Left ventricle myocardium inferior (tissue), 1 donor: ENCODE measurements around the gene GABBR2. TPM values are rescaled to one million over a fixed set of nuclear protein-coding genes. Genes with fewer than 3 reads are reported as not detected.

Experiments
- DNase-seq: peaks from one replicate; pipeline ENCODE4 v3.0.0-alpha.2; 2020
- H3K27ac ChIP-seq: fragments of 200-600 bp; replicated peaks from 2 replicates; pipeline ENCODE4 v1.8.0; 2021
- H3K27me3 ChIP-seq: fragments of 200-600 bp; 2 replicates; pipeline ENCODE4 v1.8.0; 2021; ENCODE audit warnings: low read depth
- H3K36me3 ChIP-seq: fragments of 200-600 bp; 2 replicates; pipeline ENCODE4 v1.8.0; 2021
- H3K4me1 ChIP-seq: fragments of 200-600 bp; 2 replicates; pipeline ENCODE4 v1.8.0; 2021
- H3K4me3 ChIP-seq: fragments of 200-600 bp; 2 replicates; pipeline ENCODE4 v1.8.0; 2021; ENCODE audit warnings: mild to moderate bottlenecking, moderate library complexity
- H3K9me3 ChIP-seq: fragments of 200-600 bp; replicated peaks from 2 replicates; pipeline ENCODE4 v1.8.0; 2021
- intact Hi-C: fragments of 100-400 bp; cut with micrococcal nuclease; formaldehyde crosslinking; loops from one replicate; pipeline ENCODE4 v1.11.0; 2022
- total RNA-seq: library from RNA; stranded (reverse); fragmentation: NEBNext Ultra II Directional; extraction: Animal tissue kit (Norgen Biotek cat#: 25700); gene quantifications from one replicate; pipeline ENCODE4 v1.2.1, GENCODE V29; 2021
- TF ChIP-seq, protein P1 (sequence below): fragments of 200-600 bp; IDR thresholded peaks from 2 replicates; pipeline ENCODE4 v1.8.0; 2021; ENCODE audit warnings: antibody characterized with exemption, mild to moderate bottlenecking, borderline replicate concordance
- donor health status: DM: no; HTN: yes; CAD: no; lungs with severe emphysema.

Gene GABBR2
- total RNA-seq, 1 donor from 2014 or later, result 1.1 TPM

DNA sequence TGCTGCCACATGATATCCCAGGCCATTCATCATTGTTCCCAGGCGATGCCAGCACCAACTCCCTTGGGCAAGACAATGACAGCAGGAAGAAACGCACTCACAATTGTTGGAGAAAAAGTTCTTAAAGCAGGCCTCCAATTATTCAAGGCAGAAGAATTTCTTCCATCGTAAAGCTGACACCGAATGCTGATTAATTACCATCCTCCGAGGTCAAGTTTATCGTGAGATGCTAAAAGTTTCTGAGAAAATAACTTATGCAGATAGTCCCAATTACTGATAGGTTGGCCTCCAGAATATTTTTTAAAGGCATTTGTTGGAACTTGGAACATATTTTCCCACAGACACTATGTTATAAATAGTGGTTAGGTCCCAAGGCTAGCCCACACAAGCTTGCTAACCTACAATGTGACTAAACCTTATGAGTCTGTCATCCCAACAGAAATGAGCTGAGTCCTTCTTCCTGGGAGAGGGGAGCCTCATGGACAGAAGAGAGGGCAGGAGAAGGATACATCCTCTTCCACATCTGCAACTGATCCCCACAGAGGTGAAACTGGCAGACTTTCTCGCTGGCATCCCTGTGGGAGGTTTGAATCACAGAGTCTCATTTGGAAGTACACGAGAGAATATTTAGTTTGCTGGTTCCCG lies 250.9 kb downstream of the GABBR2 start:
- intact Hi-C loops, result no loop called here
- TF ChIP-seq, protein P1, sequence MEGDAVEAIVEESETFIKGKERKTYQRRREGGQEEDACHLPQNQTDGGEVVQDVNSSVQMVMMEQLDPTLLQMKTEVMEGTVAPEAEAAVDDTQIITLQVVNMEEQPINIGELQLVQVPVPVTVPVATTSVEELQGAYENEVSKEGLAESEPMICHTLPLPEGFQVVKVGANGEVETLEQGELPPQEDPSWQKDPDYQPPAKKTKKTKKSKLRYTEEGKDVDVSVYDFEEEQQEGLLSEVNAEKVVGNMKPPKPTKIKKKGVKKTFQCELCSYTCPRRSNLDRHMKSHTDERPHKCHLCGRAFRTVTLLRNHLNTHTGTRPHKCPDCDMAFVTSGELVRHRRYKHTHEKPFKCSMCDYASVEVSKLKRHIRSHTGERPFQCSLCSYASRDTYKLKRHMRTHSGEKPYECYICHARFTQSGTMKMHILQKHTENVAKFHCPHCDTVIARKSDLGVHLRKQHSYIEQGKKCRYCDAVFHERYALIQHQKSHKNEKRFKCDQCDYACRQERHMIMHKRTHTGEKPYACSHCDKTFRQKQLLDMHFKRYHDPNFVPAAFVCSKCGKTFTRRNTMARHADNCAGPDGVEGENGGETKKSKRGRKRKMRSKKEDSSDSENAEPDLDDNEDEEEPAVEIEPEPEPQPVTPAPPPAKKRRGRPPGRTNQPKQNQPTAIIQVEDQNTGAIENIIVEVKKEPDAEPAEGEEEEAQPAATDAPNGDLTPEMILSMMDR, result no peak
- Histone ChIP-seq H3K27ac (no peak overlapping the region), H3K27me3 (peaks cover 34% of the 10 kb centered on the region), H3K4me3 (no peak overlapping the region), H3K9me3 (peaks cover 35% of the 10 kb centered on the region), H3K4me1 (no peaks in the 10 kb centered on the region), H3K36me3 (no peaks in the 10 kb centered on the region)
- DNase-seq, result no peak

DNA sequence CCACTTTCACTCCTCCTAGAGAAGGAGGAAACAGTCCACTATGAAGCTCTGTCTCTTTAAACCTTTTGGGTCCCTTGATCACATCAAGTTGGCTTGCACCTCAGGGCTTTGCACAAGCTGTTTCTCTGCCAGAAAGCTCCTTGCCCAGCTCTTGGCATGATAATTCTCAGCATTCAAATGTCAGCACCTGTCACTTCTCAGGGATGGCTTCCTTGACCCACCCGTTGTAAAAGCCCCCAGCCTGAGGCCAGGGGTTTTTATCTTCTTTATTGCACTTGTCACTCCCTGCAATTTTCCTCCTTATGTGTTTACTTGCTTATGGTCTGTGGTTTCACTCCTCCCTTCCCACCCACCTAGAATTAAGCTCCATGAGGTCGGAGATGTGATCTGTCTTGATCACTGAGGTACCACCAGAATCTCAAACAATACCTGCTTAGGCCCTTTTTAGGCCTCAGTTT lies 252.6 kb downstream of the GABBR2 start:
- TF ChIP-seq, protein P1, result no peak
- no peak for DNase-seq
- Histone ChIP-seq H3K36me3 (no peaks in the 10 kb centered on the region), H3K27me3 (peaks cover 38% of the 10 kb centered on the region), H3K4me1 (no peaks in the 10 kb centered on the region), H3K9me3 (peaks cover 18% of the 10 kb centered on the region), H3K27ac (no peak overlapping the region), H3K4me3 (no peak overlapping the region)
- intact Hi-C loops, result no loop called here

DNA sequence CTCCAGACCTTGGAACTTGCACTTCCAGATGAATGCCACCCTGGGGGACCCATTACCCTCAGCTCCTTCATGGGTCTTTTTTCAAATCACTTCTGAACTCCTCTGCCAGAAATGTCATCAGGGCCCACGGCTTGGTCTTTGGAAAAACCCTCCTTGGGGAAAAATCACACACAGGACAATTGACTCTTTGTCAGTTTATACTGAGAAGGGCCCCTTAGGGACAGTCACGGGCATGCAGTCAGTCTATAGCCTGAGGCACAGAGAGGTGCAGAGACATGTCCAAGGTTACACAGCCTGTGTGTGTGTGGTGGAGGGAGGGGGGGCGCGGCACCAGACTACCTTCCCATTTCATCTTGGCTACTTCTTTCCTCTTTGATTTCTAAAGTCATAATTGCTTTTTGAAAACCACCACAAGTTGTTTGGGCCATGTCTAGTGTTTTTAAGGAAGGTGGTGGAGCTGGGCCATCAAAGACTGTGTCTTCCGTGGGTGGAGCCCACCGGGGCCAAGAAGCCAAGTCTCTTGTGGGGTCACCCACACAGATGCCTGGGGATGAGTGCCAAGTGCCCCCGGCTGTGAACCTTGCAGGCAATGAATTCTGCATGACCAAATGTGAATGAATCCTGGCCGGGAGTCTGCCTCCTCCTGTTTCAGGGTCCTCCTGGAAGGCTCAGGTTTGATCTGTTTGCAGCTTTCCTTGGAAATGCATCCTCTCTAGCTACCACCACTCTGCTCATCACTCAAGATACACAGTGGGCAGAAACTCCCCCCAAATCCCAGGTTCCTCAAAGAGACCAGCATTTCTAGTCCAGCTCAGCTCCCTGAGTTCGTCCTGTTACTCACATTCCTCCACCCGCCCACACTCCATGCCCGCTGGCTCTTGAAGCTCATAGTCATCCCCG lies 253.2 kb downstream of the GABBR2 start:
- Histone ChIP-seq H3K9me3 (peaks cover 11% of the 10 kb centered on the region), H3K4me3 (no peak overlapping the region), H3K36me3 (no peaks in the 10 kb centered on the region), H3K27ac (no peak overlapping the region), H3K27me3 (peaks cover 38% of the 10 kb centered on the region), H3K4me1 (no peaks in the 10 kb centered on the region)
- intact Hi-C loops, result no loop called here
- TF ChIP-seq, protein P1, result no peak
- no peak for DNase-seq

DNA sequence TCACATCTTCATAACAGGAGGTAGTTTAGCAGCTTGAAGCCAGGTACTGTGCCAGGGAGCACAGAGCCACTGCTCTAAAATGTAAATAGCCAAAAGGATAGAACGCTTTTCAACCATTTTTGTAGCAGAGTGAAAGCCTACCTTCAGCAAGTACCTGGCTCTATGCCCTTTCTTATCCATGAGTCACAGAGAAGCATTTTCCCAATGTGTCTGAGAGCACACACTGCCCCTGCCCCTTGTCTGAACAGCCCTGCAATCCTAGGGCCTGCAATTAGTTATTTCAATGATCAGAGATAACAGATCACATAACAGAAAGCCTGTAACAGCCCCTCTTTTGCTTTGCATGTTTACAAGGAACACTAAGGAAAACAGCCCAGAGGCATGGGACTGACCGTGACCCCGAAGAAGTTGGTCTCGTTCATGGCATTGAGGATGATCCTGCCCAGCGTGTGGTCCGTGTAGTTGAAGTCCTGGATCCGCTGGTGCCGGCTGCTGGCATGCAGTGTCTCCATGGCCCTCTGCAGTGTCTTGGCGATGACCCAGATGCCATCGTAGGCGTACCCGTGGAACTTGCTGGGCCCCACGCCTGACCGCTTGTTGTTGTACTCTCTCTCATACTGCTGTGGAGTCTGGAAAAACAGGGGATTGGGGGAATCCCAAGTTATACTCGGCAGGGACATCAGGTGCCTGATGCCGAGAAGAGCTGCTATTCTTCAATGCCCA lies 255.0 kb downstream of the GABBR2 start:
- no peak for DNase-seq
- no peaks in the 10 kb centered on the region for H3K36me3 ChIP-seq
- intact Hi-C loops, result no loop called here
- no peak overlapping the region for H3K27ac ChIP-seq
- H3K9me3 ChIP-seq, result no peaks in the 10 kb centered on the region
- TF ChIP-seq, protein P1, result no peak
- no peak overlapping the region for H3K4me3 ChIP-seq
- H3K27me3 ChIP-seq, result peaks cover 41% of the 10 kb centered on the region
- no peaks in the 10 kb centered on the region for H3K4me1 ChIP-seq

DNA sequence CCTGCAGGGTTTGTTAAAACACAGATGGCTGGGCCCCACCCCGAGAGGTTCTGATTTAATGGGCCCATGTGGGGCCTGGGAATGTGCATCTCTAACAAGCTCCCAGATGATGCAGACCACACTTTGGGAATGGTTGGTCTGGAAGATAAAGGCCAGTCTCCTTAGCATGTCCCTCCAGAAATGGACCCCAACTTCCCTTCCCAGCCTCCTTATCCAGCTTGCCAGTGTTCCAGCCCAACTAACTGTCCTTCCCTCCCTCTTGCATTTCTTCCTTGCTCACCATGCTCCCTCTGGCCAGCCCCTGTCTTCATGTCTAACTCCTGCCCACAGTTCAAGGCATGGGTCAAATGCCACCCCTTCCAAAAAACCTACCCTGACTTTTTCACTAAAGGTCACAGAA lies 257.2 kb downstream of the GABBR2 start:
- intact Hi-C loops, result no loop called here
- no peak for DNase-seq
- H3K36me3 ChIP-seq, result no peaks in the 10 kb centered on the region
- TF ChIP-seq, protein P1, result no peak
- H3K4me1 ChIP-seq, result no peaks in the 10 kb centered on the region
- no peak overlapping the region for H3K4me3 ChIP-seq
- no peaks in the 10 kb centered on the region for H3K9me3 ChIP-seq
- no peak overlapping the region for H3K27ac ChIP-seq
- peaks cover 26% of the 10 kb centered on the region for H3K27me3 ChIP-seq
